ENCODE results near the gene FLRT2. TPM values are rescaled to one million over a fixed set of nuclear protein-coding genes. Genes with fewer than 3 reads are reported as not detected.

FLRT2 gene, protein sequence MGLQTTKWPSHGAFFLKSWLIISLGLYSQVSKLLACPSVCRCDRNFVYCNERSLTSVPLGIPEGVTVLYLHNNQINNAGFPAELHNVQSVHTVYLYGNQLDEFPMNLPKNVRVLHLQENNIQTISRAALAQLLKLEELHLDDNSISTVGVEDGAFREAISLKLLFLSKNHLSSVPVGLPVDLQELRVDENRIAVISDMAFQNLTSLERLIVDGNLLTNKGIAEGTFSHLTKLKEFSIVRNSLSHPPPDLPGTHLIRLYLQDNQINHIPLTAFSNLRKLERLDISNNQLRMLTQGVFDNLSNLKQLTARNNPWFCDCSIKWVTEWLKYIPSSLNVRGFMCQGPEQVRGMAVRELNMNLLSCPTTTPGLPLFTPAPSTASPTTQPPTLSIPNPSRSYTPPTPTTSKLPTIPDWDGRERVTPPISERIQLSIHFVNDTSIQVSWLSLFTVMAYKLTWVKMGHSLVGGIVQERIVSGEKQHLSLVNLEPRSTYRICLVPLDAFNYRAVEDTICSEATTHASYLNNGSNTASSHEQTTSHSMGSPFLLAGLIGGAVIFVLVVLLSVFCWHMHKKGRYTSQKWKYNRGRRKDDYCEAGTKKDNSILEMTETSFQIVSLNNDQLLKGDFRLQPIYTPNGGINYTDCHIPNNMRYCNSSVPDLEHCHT
- polyA plus RNA-seq: 46.9 TPM
- long read RNA-seq, donor 1, full-length matches to known transcripts: 2 of 2 reads
- long read RNA-seq, donor 1, partial matches to known transcripts: 0 of 2 reads
- long read RNA-seq, donor 1, other reads (novel, unspliced or antisense): 0 of 2 reads
- long read RNA-seq, donor 2, full-length matches to known transcripts: 1 of 1 reads
- long read RNA-seq, donor 2, partial matches to known transcripts: 0 of 1 reads
- long read RNA-seq, donor 2, other reads (novel, unspliced or antisense): 0 of 1 reads
- long read RNA-seq, donor 3: 0 reads
- long read RNA-seq, donor 4: 0 reads
- long read RNA-seq, donor 5, full-length matches to known transcripts: 6 of 6 reads
- long read RNA-seq, donor 5, partial matches to known transcripts: 0 of 6 reads
- long read RNA-seq, donor 5, other reads (novel, unspliced or antisense): 0 of 6 reads
- long read RNA-seq, donor 6, full-length matches to known transcripts: 4 of 9 reads
- long read RNA-seq, donor 6, partial matches to known transcripts: 5 of 9 reads
- long read RNA-seq, donor 6, other reads (novel, unspliced or antisense): 0 of 9 reads
- long read RNA-seq, donor 7, full-length matches to known transcripts: 5 of 10 reads
- long read RNA-seq, donor 7, partial matches to known transcripts: 0 of 10 reads
- long read RNA-seq, donor 7, other reads (novel, unspliced or antisense): 5 of 10 reads
- long read RNA-seq, donor 8, full-length matches to known transcripts: 3 of 3 reads
- long read RNA-seq, donor 8, partial matches to known transcripts: 0 of 3 reads
- long read RNA-seq, donor 8, other reads (novel, unspliced or antisense): 0 of 3 reads
- long read RNA-seq, donor 9, full-length matches to known transcripts: 3 of 8 reads
- long read RNA-seq, donor 9, partial matches to known transcripts: 0 of 8 reads
- long read RNA-seq, donor 9, other reads (novel, unspliced or antisense): 5 of 8 reads
- long read RNA-seq, donor 10, full-length matches to known transcripts: 8 of 8 reads
- long read RNA-seq, donor 10, partial matches to known transcripts: 0 of 8 reads
- long read RNA-seq, donor 10, other reads (novel, unspliced or antisense): 0 of 8 reads
- long read RNA-seq, donor 11: 0 reads

DNA sequence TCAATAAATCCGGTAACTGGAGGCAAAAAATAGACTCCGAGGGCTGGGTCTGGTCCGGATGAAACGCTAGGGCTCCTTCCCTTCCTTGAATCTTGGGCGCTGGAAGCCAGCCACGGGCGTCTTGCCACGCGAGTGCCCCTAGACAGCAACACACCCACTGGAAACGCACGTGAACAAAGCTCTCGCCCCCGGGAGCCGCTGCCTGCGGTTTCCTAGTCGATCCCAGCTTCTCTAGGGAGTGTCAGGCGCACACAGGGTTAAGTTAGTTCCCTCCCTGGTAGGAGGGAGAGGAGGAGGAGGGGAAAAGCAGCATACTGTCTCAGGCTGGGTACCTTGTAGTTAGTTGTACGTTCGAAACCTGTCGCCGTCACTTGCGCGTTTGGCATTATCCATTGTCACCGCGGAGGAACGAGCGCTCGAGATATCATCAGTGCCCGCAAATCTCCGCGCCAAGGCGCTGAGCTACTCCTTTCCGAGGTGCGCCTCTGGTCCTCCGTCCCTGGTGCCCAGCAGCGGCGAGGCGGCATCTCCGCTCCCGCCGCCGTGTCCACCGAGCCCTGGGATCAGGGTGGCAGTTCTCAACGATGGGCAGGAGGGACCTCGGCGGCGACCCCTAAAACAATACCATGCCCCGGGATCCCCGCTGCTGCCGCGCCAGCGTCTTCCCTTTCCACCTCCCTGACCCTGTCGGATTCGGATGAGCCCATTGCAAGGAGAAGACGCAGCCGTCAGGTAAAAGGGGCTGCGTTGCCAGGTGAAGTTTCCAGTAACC, at the start of gene FLRT2:
TSS of gene FLRT2 (plus strand) at position 342 of the 772 bp plus-strand sequence. CDS start 91,371 bp downstream, outside the sequence.
- WGBS (ENCODE audit: insufficient coverage, low lambda C conversion rate): no CpG with 5 or more reads among the region's 57 CpGs
- Histone ChIP-seq H3K4me1 (ENCODE audit: control insufficient read depth, insufficient read depth, low read length) (peaks cover 30% of the 10 kb centered on the region), H3K27me3 (ENCODE audit: control insufficient read depth, insufficient read depth, low read length) (peaks cover 57% of the 10 kb centered on the region), H3K9me3 (ENCODE audit: control insufficient read depth, low read depth, low read length) (no peaks in the 10 kb centered on the region), H3K36me3 (ENCODE audit: control insufficient read depth, insufficient read depth, low read length) (no peaks in the 10 kb centered on the region), H3K27ac (ENCODE audit: low read length) (peak within 1 kb of the TSS; percentile 35), H3K4me3 (ENCODE audit: low read length) (peak within 1 kb of the TSS; percentile 52)
- peak in 1 of 2 donors; percentile 52 for DNase-seq

DNA sequence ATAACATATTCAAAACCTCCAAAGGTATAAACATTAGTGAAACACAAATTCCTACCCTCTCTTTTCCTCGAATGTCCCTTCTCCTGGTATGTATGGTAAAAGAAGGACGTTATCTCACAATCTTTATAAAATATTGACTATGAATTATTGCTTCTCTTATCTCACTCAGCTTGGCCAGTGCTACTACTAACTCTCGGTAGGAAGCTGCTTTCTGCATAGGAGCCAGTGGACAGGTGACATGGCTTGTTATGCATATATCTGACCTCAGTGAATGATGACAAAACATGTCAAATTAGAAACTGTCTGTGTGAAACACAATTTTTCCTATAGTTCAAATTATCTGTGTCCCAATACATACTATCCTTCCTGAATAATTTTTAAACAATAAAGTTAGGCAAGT, 48.5 kb upstream of the FLRT2 start:
- Histone ChIP-seq H3K4me1 (ENCODE audit: control insufficient read depth, insufficient read depth, low read length) (peaks cover 34% of the 10 kb centered on the region), H3K27me3 (ENCODE audit: control insufficient read depth, insufficient read depth, low read length) (no peaks in the 10 kb centered on the region), H3K36me3 (ENCODE audit: control insufficient read depth, insufficient read depth, low read length) (no peaks in the 10 kb centered on the region), H3K27ac (ENCODE audit: low read length) (peak overlapping the region; percentile 83), H3K4me3 (ENCODE audit: low read length) (no peak overlapping the region), H3K9me3 (ENCODE audit: control insufficient read depth, low read depth, low read length) (no peaks in the 10 kb centered on the region)
- peak in 1 of 2 donors; percentile 13 for DNase-seq
- WGBS (ENCODE audit: insufficient coverage, low lambda C conversion rate): 0% methylated on average over 2 of the region's 3 CpGs

DNA sequence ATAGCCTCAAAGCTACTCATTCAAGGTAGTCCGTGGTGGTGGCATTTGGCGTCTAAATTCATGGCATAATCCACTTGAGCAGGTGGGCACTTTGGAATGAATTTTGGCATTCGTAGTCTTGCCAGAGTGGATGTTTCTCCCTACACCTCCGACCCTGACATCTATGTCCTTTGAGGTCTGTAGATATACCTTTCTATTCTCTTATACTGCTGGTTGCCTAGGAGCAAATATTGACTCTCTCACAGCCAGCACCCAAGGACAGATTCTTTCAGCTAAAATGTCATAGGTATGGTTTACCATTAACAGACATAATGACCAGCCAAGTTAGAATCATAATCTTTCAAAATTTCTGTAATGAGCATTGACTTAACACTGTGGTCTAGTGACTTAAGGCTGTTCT, 47.4 kb upstream of the FLRT2 start:
- Histone ChIP-seq H3K36me3 (ENCODE audit: control insufficient read depth, insufficient read depth, low read length) (no peaks in the 10 kb centered on the region), H3K27ac (ENCODE audit: low read length) (peak overlapping the region; percentile 83), H3K27me3 (ENCODE audit: control insufficient read depth, insufficient read depth, low read length) (no peaks in the 10 kb centered on the region), H3K9me3 (ENCODE audit: control insufficient read depth, low read depth, low read length) (no peaks in the 10 kb centered on the region), H3K4me1 (ENCODE audit: control insufficient read depth, insufficient read depth, low read length) (peaks cover 34% of the 10 kb centered on the region), H3K4me3 (ENCODE audit: low read length) (no peak overlapping the region)
- DNase-seq: peak; percentile 53 to 80
- no CpG with 5 or more reads among the region's 4 CpGs for WGBS (ENCODE audit: insufficient coverage, low lambda C conversion rate)

DNA sequence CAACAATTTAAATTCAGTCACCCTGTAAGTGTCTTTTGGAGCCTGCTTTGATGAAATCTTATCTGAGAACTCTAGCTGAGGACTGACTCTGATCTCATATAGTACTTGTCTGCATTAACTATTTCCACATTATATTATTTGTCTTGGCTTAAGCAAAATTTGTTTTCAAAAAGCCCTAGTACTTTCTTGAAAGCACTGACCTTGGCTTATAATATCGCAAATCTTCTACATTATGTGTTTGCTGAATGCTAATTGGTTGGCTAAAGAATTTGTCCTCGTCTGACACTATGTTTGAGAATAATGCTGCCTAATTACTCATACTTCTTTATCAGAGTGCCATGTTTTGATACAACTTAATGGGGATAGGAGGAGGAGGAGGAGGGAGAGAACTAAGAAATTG, 46.9 kb upstream of the FLRT2 start:
- Histone ChIP-seq H3K27me3 (ENCODE audit: control insufficient read depth, insufficient read depth, low read length) (no peaks in the 10 kb centered on the region), H3K27ac (ENCODE audit: low read length) (peak overlapping the region; percentile 83), H3K4me1 (ENCODE audit: control insufficient read depth, insufficient read depth, low read length) (peaks cover 34% of the 10 kb centered on the region), H3K4me3 (ENCODE audit: low read length) (no peak overlapping the region), H3K9me3 (ENCODE audit: control insufficient read depth, low read depth, low read length) (no peaks in the 10 kb centered on the region), H3K36me3 (ENCODE audit: control insufficient read depth, insufficient read depth, low read length) (no peaks in the 10 kb centered on the region)
- no peak for DNase-seq
- WGBS (ENCODE audit: insufficient coverage, low lambda C conversion rate): no CpG with 5 or more reads among the region's 2 CpGs

DNA sequence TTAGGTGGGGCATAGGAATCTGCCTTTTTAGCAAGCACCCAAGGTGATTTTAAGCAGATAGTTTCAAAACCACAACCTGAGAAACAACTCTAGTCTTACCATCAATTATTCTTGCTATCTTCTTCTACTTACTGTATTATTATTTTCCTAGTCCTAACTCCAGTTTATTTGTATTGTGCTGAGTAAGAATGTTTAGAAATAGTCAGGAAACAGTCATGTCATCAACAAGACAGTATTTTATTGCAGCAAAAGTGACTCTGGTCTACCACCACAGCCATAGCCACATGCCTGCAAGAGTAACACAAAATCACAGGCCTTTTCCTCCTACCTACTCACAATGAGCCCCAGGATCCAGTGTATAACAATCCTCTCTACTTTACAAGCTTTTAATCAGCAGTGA, 46.3 kb upstream of the FLRT2 start:
- Histone ChIP-seq H3K27me3 (ENCODE audit: control insufficient read depth, insufficient read depth, low read length) (no peaks in the 10 kb centered on the region), H3K9me3 (ENCODE audit: control insufficient read depth, low read depth, low read length) (no peaks in the 10 kb centered on the region), H3K36me3 (ENCODE audit: control insufficient read depth, insufficient read depth, low read length) (no peaks in the 10 kb centered on the region), H3K27ac (ENCODE audit: low read length) (peak overlapping the region; percentile 83), H3K4me3 (ENCODE audit: low read length) (no peak overlapping the region), H3K4me1 (ENCODE audit: control insufficient read depth, insufficient read depth, low read length) (peaks cover 34% of the 10 kb centered on the region)
- DNase-seq: peak in 1 of 2 donors; percentile 15

DNA sequence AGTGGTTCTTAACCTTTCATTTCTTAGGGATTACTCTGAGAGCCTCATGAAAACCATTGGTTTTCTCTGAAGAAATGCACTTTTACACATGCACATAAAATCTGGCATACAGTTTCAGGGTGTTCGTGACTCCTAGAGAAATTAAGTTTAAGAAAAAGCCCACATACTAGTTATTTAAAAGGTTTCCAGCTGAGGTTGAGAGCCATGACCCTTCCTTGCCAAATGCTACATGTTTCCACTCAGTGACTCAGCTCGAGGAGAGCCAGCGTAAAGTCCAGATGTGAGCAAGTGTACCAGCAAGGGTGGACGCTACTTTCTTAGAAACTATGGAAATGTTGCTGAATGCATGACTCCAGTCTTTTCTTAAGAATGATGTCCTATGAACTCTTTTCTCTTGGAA, 42.7 kb upstream of the FLRT2 start:
- H3K4me1 ChIP-seq (ENCODE audit: control insufficient read depth, insufficient read depth, low read length): peaks cover 17% of the 10 kb centered on the region
- no peaks in the 10 kb centered on the region for H3K36me3 ChIP-seq (ENCODE audit: control insufficient read depth, insufficient read depth, low read length)
- peaks cover 7% of the 10 kb centered on the region for H3K9me3 ChIP-seq (ENCODE audit: control insufficient read depth, low read depth, low read length)
- WGBS (ENCODE audit: insufficient coverage, low lambda C conversion rate): no CpG with 5 or more reads among the region's 4 CpGs
- H3K27ac ChIP-seq (ENCODE audit: low read length): no peak overlapping the region
- no peaks in the 10 kb centered on the region for H3K27me3 ChIP-seq (ENCODE audit: control insufficient read depth, insufficient read depth, low read length)
- no peak for DNase-seq
- H3K4me3 ChIP-seq (ENCODE audit: low read length): no peak overlapping the region

DNA sequence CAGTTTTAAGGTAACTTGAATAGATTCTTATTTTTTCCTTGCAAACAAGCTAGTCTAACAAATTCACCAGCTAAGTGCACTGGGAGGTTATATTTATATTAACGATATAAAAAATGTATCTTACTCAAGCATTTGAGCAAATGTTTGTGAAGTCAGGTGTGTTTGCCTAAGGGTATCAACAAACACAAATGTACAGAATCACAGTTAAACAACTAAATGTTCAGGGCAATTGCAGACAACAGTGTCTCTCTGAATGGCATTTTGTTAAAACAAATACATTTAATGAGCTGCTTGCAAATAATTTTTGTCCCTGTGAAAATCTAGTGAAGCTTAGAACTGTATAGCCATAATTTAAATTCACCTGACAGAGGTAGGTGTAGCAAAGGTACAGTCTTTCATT, 28.2 kb upstream of the FLRT2 start:
- no CpG with 5 or more reads among the region's 1 CpG for WGBS (ENCODE audit: insufficient coverage, low lambda C conversion rate)

DNA sequence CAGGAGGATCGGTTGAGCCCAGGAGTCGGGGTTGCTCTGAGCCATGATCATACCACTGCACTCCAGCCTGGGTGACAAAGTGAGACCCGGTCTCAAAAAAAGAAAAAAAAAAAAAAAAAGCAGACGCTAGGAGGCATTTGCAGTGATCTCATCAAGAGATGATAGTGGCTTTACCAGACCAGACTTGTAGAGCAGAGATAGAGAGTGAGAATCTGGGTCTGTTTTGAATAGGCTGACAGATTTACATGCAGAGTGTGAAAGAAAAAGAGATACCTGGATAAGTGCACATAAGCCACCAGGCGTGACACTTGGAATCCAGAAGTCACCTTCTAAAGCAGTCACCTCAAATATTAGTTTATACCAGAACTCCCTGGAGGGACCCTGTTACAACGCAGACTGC, 21.1 kb upstream of the FLRT2 start:
- Histone ChIP-seq H3K4me1 (ENCODE audit: control insufficient read depth, insufficient read depth, low read length) (peaks cover 3% of the 10 kb centered on the region), H3K27me3 (ENCODE audit: control insufficient read depth, insufficient read depth, low read length) (no peaks in the 10 kb centered on the region)
- 88% methylated on average over 2 of the region's 6 CpGs for WGBS (ENCODE audit: insufficient coverage, low lambda C conversion rate)

More for the DNA sequence above, 28.2 kb upstream of the FLRT2 start:
- H3K4me1 ChIP-seq (ENCODE audit: control insufficient read depth, insufficient read depth, low read length): no peaks in the 10 kb centered on the region
- H3K27me3 ChIP-seq (ENCODE audit: control insufficient read depth, insufficient read depth, low read length): no peaks in the 10 kb centered on the region
- DNase-seq: no peak
- H3K4me3 ChIP-seq (ENCODE audit: low read length): no peak overlapping the region
- no peaks in the 10 kb centered on the region for H3K9me3 ChIP-seq (ENCODE audit: control insufficient read depth, low read depth, low read length)
- H3K27ac ChIP-seq (ENCODE audit: low read length): no peak overlapping the region
- no peaks in the 10 kb centered on the region for H3K36me3 ChIP-seq (ENCODE audit: control insufficient read depth, insufficient read depth, low read length)

DNA sequence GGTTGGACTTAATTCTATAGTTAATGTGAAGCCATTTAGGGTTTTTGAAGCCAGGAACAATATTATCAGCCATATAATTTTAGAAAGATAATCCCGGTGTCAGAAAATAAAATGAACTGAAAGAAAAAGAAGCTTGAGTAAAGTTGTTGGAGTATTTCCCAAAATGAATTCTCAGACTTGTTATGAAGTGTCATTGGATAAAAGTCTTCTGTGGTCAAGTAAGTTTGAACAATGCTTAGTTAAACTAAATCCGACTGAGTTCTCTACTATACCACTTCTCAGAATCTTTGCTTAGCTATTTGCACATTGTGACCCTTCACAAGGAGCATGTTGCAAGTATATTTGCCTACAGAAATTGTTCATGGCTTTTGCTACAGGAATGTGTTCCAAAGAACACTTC, 17.5 kb upstream of the FLRT2 start:
- no peaks in the 10 kb centered on the region for H3K36me3 ChIP-seq (ENCODE audit: control insufficient read depth, insufficient read depth, low read length)
- 90% methylated on average over 2 of the region's 2 CpGs for WGBS (ENCODE audit: insufficient coverage, low lambda C conversion rate)
- H3K4me1 ChIP-seq (ENCODE audit: control insufficient read depth, insufficient read depth, low read length): peaks cover 7% of the 10 kb centered on the region
- no peak overlapping the region for H3K4me3 ChIP-seq (ENCODE audit: low read length)
- no peaks in the 10 kb centered on the region for H3K27me3 ChIP-seq (ENCODE audit: control insufficient read depth, insufficient read depth, low read length)
- no peak overlapping the region for H3K27ac ChIP-seq (ENCODE audit: low read length)
- DNase-seq: no peak
- H3K9me3 ChIP-seq (ENCODE audit: control insufficient read depth, low read depth, low read length): no peaks in the 10 kb centered on the region

More for the DNA sequence above, 21.1 kb upstream of the FLRT2 start:
- H3K36me3 ChIP-seq (ENCODE audit: control insufficient read depth, insufficient read depth, low read length): no peaks in the 10 kb centered on the region
- no peak overlapping the region for H3K4me3 ChIP-seq (ENCODE audit: low read length)
- H3K27ac ChIP-seq (ENCODE audit: low read length): no peak overlapping the region
- no peak for DNase-seq
- H3K9me3 ChIP-seq (ENCODE audit: control insufficient read depth, low read depth, low read length): no peaks in the 10 kb centered on the region

All from large intestine (tissue), 12 donors.